ENCODE data around the gene EPHA2. TPM values are rescaled to one million over a fixed set of nuclear protein-coding genes. Genes with fewer than 3 reads are reported as not detected.

Gene EPHA2
- total and polyA plus RNA-seq, 2 donors (not counting 3 experiments of a cell fraction or from before 2014, with no cell fraction given), result 141 to 147 TPM

- no peaks in the 10 kb centered on the region for H4K20me1 ChIP-seq (replicated peaks; ENCODE audit: control insufficient read depth, extremely low read depth, insufficient read depth, low read length)
- no TSS peak for BruUV-seq (replicated peaks)
- peak overlapping the region; percentile 64 for H3K4me2 ChIP-seq (ENCODE audit: insufficient read depth, low read length)
- TF ChIP-seq POLR2A (IDR thresholded peaks at IDR 0.05; ENCODE audit: low read depth, low read length), result peak; percentile 55
- TF ChIP-seq CTCF (IDR thresholded peaks at IDR 0.05; ENCODE audit: extremely low read depth in 1 of 2, insufficient read depth in 1 of 2, low read depth in 1 of 2, low read length in 2 of 2), result no peak
- TF ChIP-seq EZH2 (IDR thresholded peaks at IDR 0.05; ENCODE audit: borderline replicate concordance, low read depth, low read length, severe bottlenecking), result no peak
- TF ChIP-seq FOS (IDR thresholded peaks at IDR 0.05; ENCODE audit: borderline replicate concordance, insufficient read depth, low read length), result peak; percentile 47
- peak; percentile 50 for TF ChIP-seq POLR2AphosphoS5 (IDR thresholded peaks at IDR 0.05; ENCODE audit: insufficient read depth, low read depth, low read length)
- TF ChIP-seq MYC (IDR thresholded peaks at IDR 0.05; ENCODE audit: low read depth, low read length), result no peak
- peak; percentile 59 for TF ChIP-seq JUN (IDR thresholded peaks at IDR 0.05; ENCODE audit: borderline replicate concordance, insufficient read depth, insufficient read length, low read depth)
- no peak for TF ChIP-seq GATA2 (IDR thresholded peaks at IDR 0.05; ENCODE audit: insufficient read depth, insufficient read length, low read depth, low read length)
- TF ChIP-seq MAX (IDR thresholded peaks at IDR 0.05; ENCODE audit: insufficient read depth, insufficient read length), result no peak
- H2AFZ ChIP-seq (ENCODE audit: low read depth, low read length), result no peak overlapping the region
- no peaks in the 10 kb centered on the region for H3K9me1 ChIP-seq (replicated peaks; ENCODE audit: control insufficient read depth, extremely low read depth, insufficient read depth, low read length)
- H3K36me3 ChIP-seq (ENCODE audit: control insufficient read depth in 2 of 2, extremely low read depth in 1 of 2, insufficient read depth in 2 of 2, low read length in 2 of 2), result peaks cover 45% of the 10 kb centered on the region in 2 experiments
- peak overlapping the region in 2 of 3 experiments; percentile 14 to 23 for H3K4me3 ChIP-seq (replicated peaks in 1 of 3; ENCODE audit: insufficient read depth in 1 of 3, low read depth in 1 of 3, low read length in 3 of 3)
- FAIRE-seq (no peak), DNase-seq (ENCODE audit: low read depth, low spot score) (peak; percentile 93)
- peak overlapping the region; percentile 89 for H3K9ac ChIP-seq (replicated peaks; ENCODE audit: extremely low read depth, insufficient read depth, low read length)
- H3K4me1 ChIP-seq (ENCODE audit: control insufficient read depth, extremely low read depth, insufficient read depth, low read length), result peaks cover 97% of the 10 kb centered on the region
- ChIA-PET POLR2A (interaction anchor here (1.4 to 3.3 kb wide), 3 partner anchors 9 to 35 kb away, joined by 3 to 22 read pairs (median 7); partner anchors contain the start of gene EPHA2), CTCF (interaction anchor here (1.2 to 6.9 kb wide), 9 partner anchors 9 to 217 kb away, joined by 3 to 39 read pairs (median 7); partner anchors contain the start of genes EPHA2 and FAM131C)
- H3K27me3 ChIP-seq (ENCODE audit: control insufficient read depth in 2 of 2, insufficient read depth in 2 of 2, low read length in 2 of 2), result no peaks in the 10 kb centered on the region
- intact Hi-C loops (cut with micrococcal nuclease) (loop anchor here (1.0 to 5.0 kb wide), 4 partner anchors 7 to 349 kb away; partner anchors contain the start of gene EPHA2), dilution Hi-C loops (cut with MboI; ENCODE audit: extremely low pct_ligation_motif_present, low sequenced_read_pairs) (no loop called here)
- H3K79me2 ChIP-seq (ENCODE audit: control insufficient read depth, insufficient read depth, low read length), result peaks cover 87% of the 10 kb centered on the region
- peak overlapping the region; percentile 99 for H3K27ac ChIP-seq (ENCODE audit: insufficient read depth, low read depth, low read length)
- H3K9me3 ChIP-seq (replicated peaks; ENCODE audit: control insufficient read depth, insufficient read depth, low read length), result no peaks in the 10 kb centered on the region
These were observed 9.4 kb downstream of the EPHA2 start for GRCh38 chr1:16146279-16147155.

Measured in endothelial cell of umbilical vein (primary cell).